GM21723 (cell line): ENCODE data around the gene KIF4B.
"Not testable (repeated sequence)": the region's sequence is repeated elsewhere in the genome, so short reads cannot be mapped to it uniquely, and the experiment has no call there.

Source experiments
- ATAC-seq: cut with Tn5 transposase; IDR thresholded peaks from one replicate; pipeline ENCODE4 v1.9.1; 2021; ENCODE audit warnings: mild to moderate bottlenecking, moderate library complexity; ENCODE audit not compliant: unreplicated experiment

KIF4B gene, protein sequence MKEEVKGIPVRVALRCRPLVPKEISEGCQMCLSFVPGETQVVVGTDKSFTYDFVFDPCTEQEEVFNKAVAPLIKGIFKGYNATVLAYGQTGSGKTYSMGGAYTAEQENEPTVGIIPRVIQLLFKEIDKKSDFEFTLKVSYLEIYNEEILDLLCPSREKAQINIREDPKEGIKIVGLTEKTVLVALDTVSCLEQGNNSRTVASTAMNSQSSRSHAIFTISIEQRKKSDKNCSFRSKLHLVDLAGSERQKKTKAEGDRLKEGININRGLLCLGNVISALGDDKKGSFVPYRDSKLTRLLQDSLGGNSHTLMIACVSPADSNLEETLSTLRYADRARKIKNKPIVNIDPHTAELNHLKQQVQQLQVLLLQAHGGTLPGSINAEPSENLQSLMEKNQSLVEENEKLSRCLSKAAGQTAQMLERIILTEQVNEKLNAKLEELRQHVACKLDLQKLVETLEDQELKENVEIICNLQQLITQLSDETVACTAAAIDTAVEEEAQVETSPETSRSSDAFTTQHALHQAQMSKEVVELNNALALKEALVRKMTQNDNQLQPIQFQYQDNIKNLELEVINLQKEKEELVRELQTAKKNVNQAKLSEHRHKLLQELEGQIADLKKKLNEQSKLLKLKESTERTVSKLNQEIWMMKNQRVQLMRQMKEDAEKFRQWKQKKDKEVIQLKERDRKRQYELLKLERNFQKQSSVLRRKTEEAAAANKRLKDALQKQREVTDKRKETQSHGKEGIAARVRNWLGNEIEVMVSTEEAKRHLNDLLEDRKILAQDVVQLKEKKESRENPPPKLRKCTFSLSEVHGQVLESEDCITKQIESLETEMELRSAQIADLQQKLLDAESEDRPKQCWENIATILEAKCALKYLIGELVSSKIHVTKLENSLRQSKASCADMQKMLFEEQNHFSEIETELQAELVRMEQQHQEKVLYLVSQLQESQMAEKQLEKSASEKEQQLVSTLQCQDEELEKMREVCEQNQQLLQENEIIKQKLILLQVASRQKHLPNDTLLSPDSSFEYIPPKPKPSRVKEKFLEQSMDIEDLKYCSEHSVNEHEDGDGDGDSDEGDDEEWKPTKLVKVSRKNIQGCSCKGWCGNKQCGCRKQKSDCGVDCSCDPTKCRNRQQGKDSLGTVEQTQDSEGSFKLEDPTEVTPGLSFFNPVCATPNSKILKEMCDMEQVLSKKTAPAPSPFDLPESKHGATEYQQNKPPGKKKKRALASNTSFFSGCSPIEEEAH

GRCh38 chr5:155013526-155013925 is at the start of gene KIF4B:
Gene KIF4B, plus strand, starts transcription at chr5:155013755. Its CDS starts 105 bp downstream, at chr5:155013860.
- no peak for ATAC-seq

DNA sequence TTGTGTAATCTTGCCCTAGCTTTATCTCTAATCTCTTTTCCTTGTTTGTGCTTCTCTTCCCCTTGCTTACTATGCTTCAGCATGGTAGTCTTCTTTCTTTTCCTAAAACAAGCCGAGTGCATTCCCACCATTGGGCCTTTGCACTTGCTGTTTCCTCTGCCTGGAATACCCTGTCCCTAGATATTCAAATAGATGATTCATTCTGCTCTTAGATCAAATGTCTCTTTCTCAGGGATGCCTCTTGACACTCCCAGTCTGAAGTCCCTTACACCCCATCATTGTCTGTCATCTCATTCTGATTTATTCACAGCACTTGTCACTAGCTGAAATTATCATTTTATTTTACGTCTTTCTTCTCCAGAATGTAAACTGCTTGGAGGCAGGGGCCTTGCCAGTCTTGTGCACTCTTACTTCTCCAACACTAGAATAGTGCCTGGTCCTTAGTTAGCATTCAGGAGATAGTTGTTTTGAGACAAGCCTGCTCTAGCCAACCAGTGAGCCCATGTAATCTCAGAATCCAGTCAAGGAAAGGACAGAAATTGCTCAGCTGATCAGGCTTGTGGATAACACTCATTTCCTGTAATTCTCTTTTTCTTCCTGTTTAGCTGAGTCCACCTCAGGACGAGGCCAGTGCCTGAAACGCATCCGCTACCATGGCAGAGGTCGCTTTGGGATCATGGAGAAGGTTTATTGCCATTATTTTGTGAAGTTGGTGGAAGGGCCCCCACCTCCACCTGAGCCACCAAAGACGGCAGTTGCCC is 47.3 kb upstream of the KIF4B start:
- ATAC-seq, result no peak

GRCh38 chr5:154966874-154967273 is 46.7 kb upstream of the KIF4B start:
- no peak for ATAC-seq

- no peak for ATAC-seq
These were observed 46.0 kb upstream of the KIF4B start for GRCh38 chr5:154967421-154968024.

DNA sequence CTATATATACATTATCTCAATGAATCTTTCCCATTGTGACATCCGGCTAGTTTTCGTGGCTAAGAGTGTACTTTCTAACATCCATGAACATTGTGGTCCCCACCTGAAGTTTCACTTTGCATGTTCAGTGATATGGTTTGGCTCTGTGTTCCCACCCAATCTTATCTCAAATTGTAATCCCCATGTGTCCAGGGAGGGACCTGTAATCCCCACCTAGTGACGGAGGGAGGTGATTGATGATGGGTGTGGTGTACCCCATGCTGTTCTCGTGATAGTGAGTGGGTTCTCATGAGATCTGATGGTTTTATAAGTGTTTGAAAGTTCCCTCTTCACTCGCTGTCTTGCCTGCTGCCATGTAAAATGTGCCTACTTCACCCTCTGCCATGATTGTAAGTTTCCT is 44.6 kb upstream of the KIF4B start:
- ATAC-seq, result no peak

- ATAC-seq, result no peak
These were observed 42.8 kb upstream of the KIF4B start for GRCh38 chr5:154970759-154971158.

DNA sequence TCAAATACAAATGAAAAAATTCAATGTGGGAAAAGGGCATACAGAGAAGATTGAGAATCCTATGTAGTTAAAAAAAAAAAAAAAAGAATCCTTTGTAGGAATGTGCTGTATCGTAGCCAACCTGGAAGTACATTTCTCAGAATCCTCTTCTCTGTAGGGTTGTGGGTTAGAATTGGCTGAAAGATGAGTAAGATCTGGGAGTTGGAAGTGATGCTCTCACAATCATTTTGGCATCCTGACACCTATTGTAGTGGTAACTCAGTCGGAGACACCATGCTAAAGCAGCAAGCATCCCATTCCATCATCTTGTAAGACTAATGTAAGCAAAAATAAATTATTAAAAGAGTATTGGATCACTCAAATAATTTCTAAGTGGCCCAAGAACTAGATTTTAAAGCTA is 42.1 kb upstream of the KIF4B start:
- no peak for ATAC-seq

DNA sequence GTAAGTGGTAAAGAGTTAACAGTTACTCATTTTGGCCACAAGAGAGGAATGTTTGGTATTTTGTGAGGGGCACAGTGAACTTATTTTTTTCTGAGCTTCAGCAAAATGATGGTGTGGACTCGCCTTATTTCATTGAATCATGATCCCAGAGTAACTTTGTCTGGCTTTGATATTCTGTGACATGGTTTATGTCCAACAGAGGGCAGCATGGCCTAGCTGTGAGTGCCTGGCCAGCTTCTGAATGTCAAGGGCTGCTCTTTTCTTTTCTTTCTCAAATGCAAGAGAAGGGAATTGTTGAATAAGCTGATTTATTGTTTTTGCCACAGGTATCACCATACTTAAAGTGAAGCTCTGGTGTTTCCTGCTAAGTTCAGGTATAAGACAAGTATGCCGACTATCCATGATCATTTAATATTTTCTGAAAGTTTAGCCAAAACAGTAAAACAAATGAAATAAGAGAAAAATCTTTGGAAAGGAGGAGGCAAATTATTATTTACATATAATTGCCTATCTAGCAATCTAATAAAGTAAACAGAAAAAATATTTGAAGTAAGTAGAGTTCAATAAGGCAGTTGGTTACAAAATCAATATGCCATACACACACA is 41.0 kb upstream of the KIF4B start:
- no peak for ATAC-seq

GRCh38 chr5:154976082-154976481 is 37.5 kb upstream of the KIF4B start:
- not testable (repeated sequence) for ATAC-seq

DNA sequence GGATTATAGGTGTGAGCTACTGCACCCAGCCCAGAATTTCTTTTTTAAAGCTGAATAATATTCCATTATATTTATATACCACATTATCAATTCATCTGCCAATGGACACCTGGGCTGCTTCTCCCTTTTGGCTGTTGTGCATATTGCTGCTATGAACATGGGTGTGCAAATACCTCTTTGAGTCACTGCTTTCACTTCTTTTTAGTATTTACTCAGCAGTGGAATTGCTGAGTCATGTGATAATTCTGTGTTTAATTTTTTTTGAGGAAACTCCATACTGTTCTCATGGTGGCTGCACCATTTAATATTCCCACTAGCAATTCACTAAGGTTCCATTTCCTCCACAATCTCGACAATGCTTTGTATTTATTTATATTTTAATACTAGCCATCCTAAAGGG is 36.1 kb upstream of the KIF4B start:
- ATAC-seq, result no peak

GRCh38 chr5:154978294-154978693 is 35.3 kb upstream of the KIF4B start:
- ATAC-seq, result not testable (repeated sequence)

DNA sequence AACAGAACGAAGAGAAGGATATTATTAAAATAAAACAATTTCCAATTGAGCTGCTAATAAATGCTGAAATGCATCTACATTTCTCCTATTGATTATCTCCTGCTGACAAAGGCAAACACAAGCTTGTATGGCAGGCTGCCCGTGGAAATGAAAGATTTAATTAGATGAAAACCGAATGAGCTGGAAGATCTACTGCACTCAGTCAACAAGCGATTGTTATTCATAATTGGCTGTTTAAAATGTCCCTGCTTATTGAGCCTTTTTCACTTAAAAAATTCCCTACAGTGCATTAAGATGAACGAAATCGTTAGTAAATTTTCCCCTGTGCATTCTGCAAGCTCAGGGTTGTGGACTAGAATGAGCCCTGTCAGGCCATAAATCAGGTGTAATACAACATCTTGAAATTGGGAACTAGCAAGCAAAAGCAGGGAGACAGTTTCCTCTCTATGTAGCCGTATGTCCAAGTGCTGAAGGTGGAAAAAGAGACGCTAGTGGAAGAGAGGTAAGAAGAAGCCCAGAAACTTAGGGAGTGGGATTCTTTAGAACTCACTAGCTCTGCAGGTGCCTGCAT is 28.5 kb upstream of the KIF4B start:
- ATAC-seq, result no peak

DNA sequence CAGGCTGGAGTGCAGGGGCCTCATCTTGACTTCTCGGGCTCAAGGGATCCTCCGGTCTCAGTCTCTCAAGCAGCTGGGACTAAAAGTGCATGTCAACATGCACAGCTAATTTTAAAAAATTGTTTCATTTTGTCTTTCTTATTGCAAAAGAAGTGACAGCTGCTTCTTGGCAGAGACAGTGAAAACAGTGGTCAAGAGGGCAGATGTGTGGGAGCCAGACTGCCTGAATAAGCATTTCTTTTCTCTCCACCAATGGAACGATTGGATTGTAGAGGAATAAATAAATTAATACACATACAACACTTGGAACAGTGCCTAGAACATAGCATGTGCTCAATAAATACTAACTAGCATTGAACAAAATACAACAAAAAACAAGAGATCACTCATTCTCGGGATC is 27.4 kb upstream of the KIF4B start:
- no peak for ATAC-seq

DNA sequence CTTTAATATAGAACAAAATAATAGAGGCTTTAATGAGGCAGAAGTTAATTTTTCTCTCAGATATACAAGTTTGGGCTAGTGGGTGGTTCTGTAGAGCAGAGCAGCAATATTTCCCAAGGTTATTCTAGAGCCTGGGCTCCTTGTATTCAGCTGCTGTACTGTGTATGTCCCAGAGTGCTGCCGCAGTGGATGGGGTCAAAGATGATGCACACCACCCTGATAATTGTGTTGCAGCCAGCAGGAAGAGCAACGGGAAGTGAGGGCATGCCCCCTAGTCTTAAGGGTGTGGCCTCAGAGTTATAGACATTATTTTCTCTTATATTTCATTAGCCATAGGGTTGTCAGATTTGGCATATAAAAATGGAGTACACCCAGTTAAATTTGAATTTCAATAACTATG is 23.9 kb upstream of the KIF4B start:
- ATAC-seq, result no peak

GRCh38 chr5:154993461-154993860 is 20.1 kb upstream of the KIF4B start:
- no peak for ATAC-seq

DNA sequence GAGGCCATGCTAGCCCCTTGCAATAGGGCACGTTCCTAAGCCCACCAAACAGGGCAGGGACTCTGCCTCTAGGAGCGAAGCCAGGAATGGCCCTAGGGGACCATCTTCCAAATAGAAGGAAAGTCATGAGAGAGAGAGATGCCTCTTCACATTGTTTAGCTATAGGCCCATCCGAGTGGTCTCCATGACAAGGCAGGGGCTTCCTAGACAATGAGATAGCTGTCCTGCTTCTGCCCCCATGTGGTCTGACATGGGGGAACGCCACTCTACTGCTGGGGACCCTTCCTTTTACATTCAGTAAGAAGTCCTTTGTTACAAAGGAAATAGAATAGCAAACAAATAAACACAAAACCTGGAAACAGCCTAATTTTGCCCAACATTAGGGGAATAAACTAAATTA is 17.9 kb upstream of the KIF4B start:
- no peak for ATAC-seq

GRCh38 chr5:154997746-154998145 is 15.8 kb upstream of the KIF4B start:
- ATAC-seq, result no peak

DNA sequence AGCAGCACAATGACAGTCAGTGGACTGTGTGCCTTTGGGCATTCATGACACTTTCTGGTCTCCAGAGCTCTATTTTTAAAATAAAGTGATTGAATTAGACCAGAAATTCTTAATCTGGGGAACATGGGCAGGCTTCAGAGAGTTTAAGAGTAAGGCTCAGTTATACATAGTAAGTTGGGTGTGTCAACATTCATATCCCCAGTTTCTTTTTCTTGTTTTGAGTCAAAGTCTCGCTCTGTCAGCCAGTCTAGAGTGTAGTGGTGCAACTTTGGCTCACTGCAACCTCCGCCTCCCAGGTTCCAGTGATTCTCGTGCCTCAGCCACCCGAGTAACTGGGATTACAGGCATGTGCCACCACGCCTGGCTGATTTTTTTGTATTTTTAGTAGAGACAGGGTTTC is 13.7 kb upstream of the KIF4B start:
- peak; percentile 61 for ATAC-seq

- no peak for ATAC-seq
These were observed 12.0 kb upstream of the KIF4B start for GRCh38 chr5:155001523-155001922.
